ENCODE measurements around the gene ITIH2. TPM values are rescaled to one million over a fixed set of nuclear protein-coding genes. Genes with fewer than 3 reads are reported as not detected.

The ITIH2 gene
- total and polyA plus RNA-seq, 9 of the 15 experiments (the other 6 are each of a cell fraction or from before 2014, with no cell fraction given), result 0.66 TPM; not detected in 8

DNA sequence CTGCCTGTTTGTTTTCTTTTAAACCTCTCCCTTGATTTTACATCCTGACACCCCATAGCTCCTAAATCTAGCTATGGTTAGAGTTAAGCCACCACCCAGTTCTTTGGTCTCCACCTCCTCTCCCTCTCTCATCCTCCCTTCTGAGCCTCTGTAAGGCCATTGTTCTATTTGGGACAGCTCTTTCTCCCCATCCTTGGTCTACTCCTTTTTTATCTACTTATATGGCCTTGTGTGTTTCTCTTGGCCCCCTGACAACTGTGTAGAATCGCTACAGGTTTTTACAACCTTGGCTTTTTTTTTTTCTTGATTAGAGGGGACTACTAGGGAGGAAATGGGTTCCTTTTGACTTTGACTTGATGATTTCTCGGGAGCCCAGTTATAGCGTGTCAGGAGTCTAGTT lies 33.0 kb upstream of the ITIH2 start (continued):
- TF ChIP-seq, protein P1, sequence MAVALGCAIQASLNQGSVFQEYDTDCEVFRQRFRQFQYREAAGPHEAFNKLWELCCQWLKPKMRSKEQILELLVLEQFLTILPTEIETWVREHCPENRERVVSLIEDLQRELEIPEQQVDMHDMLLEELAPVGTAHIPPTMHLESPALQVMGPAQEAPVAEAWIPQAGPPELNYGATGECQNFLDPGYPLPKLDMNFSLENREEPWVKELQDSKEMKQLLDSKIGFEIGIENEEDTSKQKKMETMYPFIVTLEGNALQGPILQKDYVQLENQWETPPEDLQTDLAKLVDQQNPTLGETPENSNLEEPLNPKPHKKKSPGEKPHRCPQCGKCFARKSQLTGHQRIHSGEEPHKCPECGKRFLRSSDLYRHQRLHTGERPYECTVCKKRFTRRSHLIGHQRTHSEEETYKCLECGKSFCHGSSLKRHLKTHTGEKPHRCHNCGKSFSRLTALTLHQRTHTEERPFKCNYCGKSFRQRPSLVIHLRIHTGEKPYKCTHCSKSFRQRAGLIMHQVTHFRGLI (CRISPR knock-in tag; IDR thresholded peaks at IDR 0.05), result no peak
- no peak for TF ChIP-seq RFX7 (CRISPR knock-in tag; IDR thresholded peaks at IDR 0.05)
- TF ChIP-seq RHOXF2B (CRISPR knock-in tag; conservative IDR thresholded peaks at IDR 0.05), result no peak

DNA sequence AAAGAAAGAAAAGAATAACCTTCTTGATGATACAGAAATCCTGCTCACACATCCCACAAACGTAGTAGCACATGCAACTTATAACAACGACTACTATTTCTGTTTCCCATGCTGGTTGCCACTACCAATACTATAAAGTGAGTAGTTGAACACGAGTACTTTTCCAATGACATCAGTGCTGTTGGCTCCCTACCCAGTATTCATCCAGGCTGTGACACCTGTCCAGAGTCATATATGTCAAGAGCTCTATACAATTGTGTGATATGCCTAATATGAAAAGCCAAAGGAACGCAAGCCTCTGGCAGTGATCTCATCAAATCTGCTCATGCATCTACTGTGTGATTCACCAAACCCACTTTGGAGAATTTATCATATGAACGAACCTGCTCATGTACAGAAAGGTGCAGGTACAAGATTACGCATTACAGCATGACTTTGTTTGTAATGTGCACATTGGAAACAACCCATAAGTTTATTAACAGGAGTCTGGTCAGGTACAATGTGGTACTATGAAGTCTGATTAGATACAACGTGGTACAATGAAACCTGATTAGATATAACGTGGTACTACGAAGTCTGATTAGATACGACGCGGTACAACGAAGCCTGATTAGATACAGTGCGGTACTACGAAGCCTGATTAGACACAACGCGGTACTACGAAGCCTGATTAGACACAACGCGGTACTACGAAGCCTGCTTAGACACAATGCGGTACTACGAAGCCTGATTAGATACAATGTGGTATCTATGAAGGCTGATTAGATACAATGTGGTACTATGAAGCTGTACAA lies 30.6 kb upstream of the ITIH2 start:
- no peaks in the 10 kb centered on the region for H3K9me1 ChIP-seq (ENCODE audit: control insufficient read depth, insufficient read depth, low read length)
- H3K4me3 ChIP-seq, result no peak overlapping the region
- WGBS (ENCODE audit: insufficient coverage, low coverage, missing lambda C conversion rate), result 4% methylated on average over 23 of the region's 23 CpGs
- no peaks in the 10 kb centered on the region for H3K36me3 ChIP-seq (ENCODE audit: control insufficient read depth, insufficient read depth, low read length)
- H3K27ac ChIP-seq (ENCODE audit: extremely low read depth, low read depth, low read length), result no peak overlapping the region
- intact Hi-C loops (cut with micrococcal nuclease), result no loop called here
- H3K4me1 ChIP-seq (replicated peaks in 1 of 2; ENCODE audit: control insufficient read depth in 2 of 2, insufficient read depth in 2 of 2, low read length in 2 of 2), result peaks cover 0 to 2% of the 10 kb centered on the region in 2 experiments; a peak in 1 of 5 replicates
- DNase-seq (ENCODE audit: extremely low read depth in 1 of 4, low spot score in 3 of 4), result no peak
- H3K9ac ChIP-seq (ENCODE audit: insufficient read depth in 1 of 2, low read depth in 2 of 2, low read length in 2 of 2), result no peak overlapping the region
- no peak for ATAC-seq
- FAIRE-seq, result no peak
- no peaks in the 10 kb centered on the region for H4K20me1 ChIP-seq (replicated peaks; ENCODE audit: control insufficient read depth, insufficient read depth, low read length)
- no peaks in the 10 kb centered on the region for H3K79me2 ChIP-seq (ENCODE audit: control insufficient read depth, insufficient read depth, low read length)
- no peaks in the 10 kb centered on the region for H3K9me3 ChIP-seq (replicated peaks; ENCODE audit: control insufficient read depth, insufficient read depth, low read depth, low read length)
- BruUV-seq (replicated peaks), result no TSS peak
- in situ Hi-C loops (cut with MboI), result no loop called here
- no peak overlapping the region for H3K4me2 ChIP-seq (ENCODE audit: insufficient read depth, low read length)
- TF ChIP-seq, protein P2, sequence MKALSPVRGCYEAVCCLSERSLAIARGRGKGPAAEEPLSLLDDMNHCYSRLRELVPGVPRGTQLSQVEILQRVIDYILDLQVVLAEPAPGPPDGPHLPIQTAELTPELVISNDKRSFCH (CRISPR knock-in tag; IDR thresholded peaks at IDR 0.05), result no peak
- TF ChIP-seq, protein P2 (tag; IDR thresholded peaks at IDR 0.05), result no peak
- no peak for TF ChIP-seq CBFA2T3 (IDR thresholded peaks at IDR 0.05)
- POLR2A ChIA-PET, result no interaction called here
- CTCF ChIA-PET (ENCODE audit: low intra/inter-chr PET ratio), result no interaction called here
- H2AFZ ChIP-seq (ENCODE audit: low read depth, low read length), result no peak overlapping the region; the same call in 1 of the 2 replicates
- peaks cover 7 to 19% of the 10 kb centered on the region in 2 experiments; a peak in 4 of 5 replicates for H3K27me3 ChIP-seq (ENCODE audit: control insufficient read depth in 2 of 2, insufficient read depth in 2 of 2, low read length in 2 of 2)

Measured in K562 (cell line).